WTC11 (cell line): ENCODE data around the gene ZFPM1.

Experiments used
- ATF2 ChIP-seq: sonication (generic); formaldehyde crosslinking; IDR thresholded peaks from 2 replicates; pipeline ENCODE4 v1.8.1; 2022; ENCODE audit warnings: low read depth, missing genetic modification reagents, borderline replicate concordance
- CBFB ChIP-seq: sonication (generic); formaldehyde crosslinking; IDR thresholded peaks from 2 replicates; pipeline ENCODE4 v1.8.1; 2022; ENCODE audit warnings: mild to moderate bottlenecking, low read depth, missing genetic modification reagents
- CDX4 ChIP-seq: fragments of 250-450 bp; sonication (Bioruptor Pico); IDR thresholded peaks from 2 replicates; pipeline ENCODE4 v1.9.0; 2021; ENCODE audit warnings: moderate library complexity, mild to moderate bottlenecking, inconsistent platforms, borderline replicate concordance
- CTCF ChIP-seq: fragments of 200-600 bp; IDR thresholded peaks from 2 replicates; pipeline ENCODE4 v1.8.0; 2022; ENCODE audit warnings: antibody characterized with exemption
- E2F1 ChIP-seq: sonication (generic); formaldehyde crosslinking; IDR thresholded peaks from 2 replicates; pipeline ENCODE4 v1.8.0; 2022; ENCODE audit warnings: mild to moderate bottlenecking, missing genetic modification reagents
- ESRRA ChIP-seq: sonication (generic); formaldehyde crosslinking; IDR thresholded peaks from 2 replicates; pipeline ENCODE4 v1.8.1; 2022; ENCODE audit warnings: mild to moderate bottlenecking, missing genetic modification reagents, borderline replicate concordance
- TEAD4 ChIP-seq: sonication (generic); formaldehyde crosslinking; IDR thresholded peaks from 2 replicates; pipeline ENCODE4 v1.8.0; 2022; ENCODE audit warnings: mild to moderate bottlenecking, missing genetic modification reagents
- TP53 ChIP-seq: sonication (generic); formaldehyde crosslinking; IDR thresholded peaks from 2 replicates; pipeline ENCODE4 v1.8.1; 2023; ENCODE audit warnings: mild to moderate bottlenecking, missing genetic modification reagents
- USF1 ChIP-seq: sonication (generic); formaldehyde crosslinking; IDR thresholded peaks from 2 replicates; pipeline ENCODE4 v1.8.0; 2022; ENCODE audit warnings: mild to moderate bottlenecking, missing genetic modification reagents
- ZSCAN18 ChIP-seq: fragments of 250-450 bp; sonication (Bioruptor Pico); IDR thresholded peaks from 2 replicates; pipeline ENCODE4 v2.1.2; 2022; ENCODE audit warnings: mild to moderate bottlenecking, moderate library complexity

GRCh38 chr16:88538366-88539060 lies 85.4 kb downstream of the ZFPM1 start:
- no peak for TF ChIP-seq CTCF
- TF ChIP-seq ATF2, result no peak
- TF ChIP-seq CBFB (CRISPR knock-in tag), result no peak
- no peak for TF ChIP-seq ZSCAN18 (CRISPR knock-in tag)
- TF ChIP-seq TP53, result no peak
- TF ChIP-seq ESRRA, result no peak
- no peak for TF ChIP-seq TEAD4 (CRISPR knock-in tag)
- TF ChIP-seq E2F1 (CRISPR knock-in tag), result no peak
- no peak for TF ChIP-seq USF1 (CRISPR knock-in tag)
- no peak for TF ChIP-seq CDX4 (CRISPR knock-in tag)
